ENCODE data around the gene TGFBR1.

The TGFBR1 gene

DNA sequence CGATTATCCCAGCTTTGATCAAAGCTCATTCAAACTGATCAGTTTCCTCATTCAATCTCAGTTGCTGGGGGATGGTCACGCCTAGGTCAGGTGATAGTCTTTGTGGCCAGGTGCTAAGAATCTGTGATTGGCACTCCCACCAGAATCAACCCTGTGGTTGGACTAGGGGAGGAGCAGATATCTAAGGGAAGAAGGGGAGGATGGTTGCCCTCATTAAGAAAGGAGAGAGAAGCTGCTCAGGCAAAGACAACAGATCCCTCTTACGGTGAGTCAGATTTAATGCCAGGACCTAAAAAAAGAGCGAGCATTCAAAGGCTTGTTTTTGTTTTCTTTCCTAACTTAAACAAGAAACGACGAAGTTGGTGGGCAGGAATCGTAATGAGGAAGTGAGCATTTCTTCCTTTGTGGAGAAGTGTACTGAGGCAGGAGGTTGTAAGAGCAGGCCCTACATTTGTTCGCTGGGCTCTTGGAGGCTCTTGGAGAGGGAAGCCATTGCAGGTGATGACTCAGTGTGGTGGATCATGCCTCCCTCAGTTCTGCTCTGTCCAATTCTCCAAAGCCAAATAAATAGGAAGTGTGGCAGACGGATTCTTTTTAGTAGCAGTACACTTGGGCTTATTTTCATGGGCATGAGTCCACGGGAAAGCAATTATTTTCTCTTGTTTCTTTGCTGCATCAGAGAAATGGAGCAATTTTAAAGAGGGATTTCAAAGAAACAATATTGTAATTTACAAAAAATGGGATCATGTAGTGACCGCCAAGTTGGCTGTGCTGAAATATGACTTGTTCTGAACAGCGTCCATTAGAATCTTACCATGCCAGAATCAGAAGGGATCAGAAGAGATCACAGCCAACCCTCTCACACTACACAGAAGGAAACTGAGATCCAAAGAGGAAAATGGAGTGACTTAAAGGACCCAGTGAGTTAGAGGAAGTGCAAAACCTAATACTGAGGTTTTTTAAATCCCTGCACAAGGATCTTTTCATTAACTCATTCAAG is 18.7 kb upstream of the TGFBR1 start:
- H3K4me3 ChIP-seq (ENCODE audit: low read depth, low read length), result no peak overlapping the region
- no peak for TF ChIP-seq CTCF (IDR thresholded peaks at IDR 0.05; ENCODE audit: insufficient read depth, low read depth, low read length, missing control alignments)
- no peak for DNase-seq (ENCODE audit: low read depth)

DNA sequence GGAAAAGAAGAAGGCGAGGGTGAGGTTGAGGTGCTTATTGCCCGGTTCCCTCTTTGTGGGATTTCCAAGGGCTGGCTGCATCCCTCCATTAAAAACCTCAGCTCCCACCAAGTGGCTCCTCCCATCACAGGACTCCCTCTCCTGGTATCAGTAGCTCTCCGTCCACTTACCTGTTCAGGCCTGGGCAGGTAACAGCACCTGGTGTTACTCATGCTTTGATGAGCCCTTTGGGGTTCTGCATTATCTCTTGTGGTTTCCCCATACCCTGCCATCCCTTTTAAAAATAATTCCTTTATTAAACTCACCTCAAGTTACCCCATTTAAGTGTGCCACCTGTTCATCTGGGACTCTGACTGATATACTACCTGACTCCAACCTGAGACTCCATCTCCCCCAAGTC is 17.5 kb upstream of the TGFBR1 start:
- TF ChIP-seq CTCF (IDR thresholded peaks at IDR 0.05; ENCODE audit: insufficient read depth, low read depth, low read length, missing control alignments), result no peak
- no peak for DNase-seq (ENCODE audit: low read depth)
- no peak overlapping the region for H3K4me3 ChIP-seq (ENCODE audit: low read depth, low read length)

DNA sequence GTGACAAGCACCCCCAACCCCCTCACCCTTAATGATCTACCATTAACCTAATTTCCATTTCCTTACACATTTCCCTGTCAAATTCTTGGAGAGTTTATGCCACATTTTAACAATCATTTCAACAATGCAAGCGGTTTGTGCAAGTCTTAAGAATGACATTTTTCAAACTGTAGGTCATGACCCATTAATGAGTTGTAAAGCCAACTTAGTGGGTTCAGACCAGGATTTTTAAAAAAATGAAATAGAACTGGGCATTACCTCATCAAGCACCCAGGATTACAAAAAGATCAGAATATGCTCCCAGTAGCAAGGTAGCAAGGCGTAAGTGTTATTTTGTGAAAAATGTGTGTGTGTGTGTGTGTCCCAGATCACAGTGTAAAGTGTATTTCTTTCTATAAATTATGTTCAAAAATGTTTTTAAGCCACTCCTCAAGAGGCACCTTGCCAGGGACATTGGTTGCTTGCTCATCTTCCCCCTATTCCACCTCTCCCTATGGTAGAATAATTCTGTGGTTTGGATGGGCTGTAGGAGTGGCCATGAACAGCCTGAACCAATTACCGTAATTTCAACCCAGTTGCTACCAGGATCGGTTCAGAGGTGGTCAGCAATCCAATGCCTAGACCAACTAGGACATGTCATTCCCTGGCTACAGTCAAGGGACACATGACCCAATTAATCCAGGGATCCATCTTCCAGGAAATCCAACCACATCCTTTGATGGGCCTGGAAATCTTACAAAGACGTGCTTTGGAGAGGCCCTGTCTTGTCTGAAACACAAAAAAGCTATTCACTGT is 14.4 kb upstream of the TGFBR1 start:
- no peak overlapping the region for H3K4me3 ChIP-seq (ENCODE audit: low read depth, low read length)
- no peak for DNase-seq (ENCODE audit: low read depth)
- no peak for TF ChIP-seq CTCF (IDR thresholded peaks at IDR 0.05; ENCODE audit: insufficient read depth, low read depth, low read length, missing control alignments)

DNA sequence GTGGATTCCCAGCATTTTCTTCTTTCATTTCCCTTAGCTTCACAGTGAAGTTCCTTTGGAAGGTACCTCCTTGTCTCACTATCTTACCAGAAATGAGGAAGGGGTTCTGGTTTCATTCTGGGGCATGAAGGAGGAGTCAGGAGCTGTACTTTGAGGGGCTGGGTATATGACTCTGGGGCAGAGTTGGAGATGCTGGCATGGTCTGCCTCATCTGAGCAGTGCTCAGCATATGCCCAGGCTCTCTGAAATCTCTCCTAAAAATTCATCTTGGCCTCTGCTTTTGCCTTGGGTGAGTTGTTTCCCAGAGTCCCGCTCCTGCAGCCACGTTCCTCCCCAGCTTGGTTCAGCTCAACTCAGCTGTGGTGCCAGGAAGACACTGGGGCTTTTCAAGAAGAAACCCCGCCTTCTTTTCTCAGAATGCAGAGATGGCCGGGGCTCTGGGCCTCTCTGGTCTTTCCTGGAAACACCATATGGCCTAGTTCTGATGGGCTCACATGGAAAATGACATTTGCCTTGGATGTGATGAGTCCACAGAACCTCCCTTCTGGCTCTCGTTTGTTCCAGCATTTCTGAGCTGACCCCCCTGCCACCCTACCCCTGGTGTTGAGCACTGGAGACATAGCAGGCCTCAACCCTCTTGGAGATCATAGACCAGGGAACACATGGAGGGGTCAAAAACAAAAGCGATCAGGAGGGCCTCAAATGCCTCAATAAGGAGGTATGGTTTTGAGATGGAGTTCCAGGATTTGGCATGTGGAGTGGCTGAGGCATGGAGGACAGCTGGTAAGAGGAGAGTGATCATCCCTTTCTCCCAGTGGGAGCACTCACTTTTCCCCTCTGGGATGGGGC is 12.0 kb upstream of the TGFBR1 start:
- no peak for DNase-seq (ENCODE audit: low read depth)
- TF ChIP-seq CTCF (IDR thresholded peaks at IDR 0.05; ENCODE audit: insufficient read depth, low read depth, low read length, missing control alignments), result no peak

GRCh38 chr9:99093492-99093791 is 11.5 kb upstream of the TGFBR1 start:
- DNase-seq (ENCODE audit: low read depth), result no peak
- TF ChIP-seq CTCF (IDR thresholded peaks at IDR 0.05; ENCODE audit: insufficient read depth, low read depth, low read length, missing control alignments), result no peak
- H3K4me3 ChIP-seq (ENCODE audit: low read depth, low read length), result no peak overlapping the region

More for the DNA sequence above, 12.0 kb upstream of the TGFBR1 start:
- H3K4me3 ChIP-seq (ENCODE audit: low read depth, low read length), result no peak overlapping the region

DNA sequence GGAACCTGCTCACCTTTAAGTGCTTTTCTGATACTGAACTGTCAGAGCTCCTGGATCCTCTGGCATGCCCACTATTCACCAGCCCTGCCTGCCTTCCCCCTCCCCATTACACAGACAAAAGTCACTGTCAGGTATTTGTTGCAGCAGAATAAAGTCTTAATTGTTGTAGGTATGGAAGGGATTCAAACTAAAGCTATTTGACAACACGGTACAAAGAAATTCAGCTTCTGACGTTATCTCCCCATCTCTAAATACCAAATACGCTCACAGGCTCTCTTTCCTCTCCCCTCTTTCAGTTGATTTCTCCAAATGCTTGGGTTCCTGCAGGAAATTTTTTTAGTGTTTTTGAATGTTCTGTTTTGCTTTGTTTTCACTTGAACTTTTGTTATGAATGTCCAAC is 9.3 kb upstream of the TGFBR1 start:
- H3K4me3 ChIP-seq (ENCODE audit: low read depth, low read length), result no peak overlapping the region
- DNase-seq (ENCODE audit: low read depth), result no peak
- TF ChIP-seq CTCF (IDR thresholded peaks at IDR 0.05; ENCODE audit: insufficient read depth, low read depth, low read length, missing control alignments), result no peak
